HepG2 (cell line): ENCODE measurements around the gene BBS4.
"Not testable (repeated sequence)": the region's sequence is repeated elsewhere in the genome, so short reads cannot be mapped to it uniquely, and the experiment has no call there.

Source experiments
- CTCF ChIP-seq: sonication (generic); formaldehyde crosslinking; IDR thresholded peaks from 2 replicates; pipeline ENCODE4 v1.5.0; 2020; ENCODE audit warnings: mild to moderate bottlenecking, missing genetic modification reagents, moderate library complexity
- FIP1L1 ChIP-seq: fragments of 200-400 bp; formaldehyde crosslinking; IDR thresholded peaks from 2 replicates; pipeline ENCODE4 v1.6.1; 2018; ENCODE audit warnings: low read depth, mild to moderate bottlenecking, low read length, moderate library complexity, borderline replicate concordance; ENCODE audit not compliant: insufficient read depth
- HMG20A ChIP-seq: IDR thresholded peaks from 2 replicates; pipeline ENCODE4 v1.6.1; 2016; ENCODE audit warnings: borderline replicate concordance
- MTF1 ChIP-seq: sonication (generic); formaldehyde crosslinking; IDR thresholded peaks from 2 replicates; pipeline ENCODE4 v1.5.0; 2020; ENCODE audit warnings: missing genetic modification reagents
- MYNN ChIP-seq: sonication (generic); formaldehyde crosslinking; IDR thresholded peaks from 2 replicates; pipeline ENCODE4 v1.4.0; 2020; ENCODE audit warnings: mild to moderate bottlenecking, low read depth, missing genetic modification reagents
- NR2C2 ChIP-seq: sonication (generic); formaldehyde crosslinking; IDR thresholded peaks from 2 replicates; pipeline ENCODE4 v1.4.0; 2020; ENCODE audit warnings: missing genetic modification reagents, mild to moderate bottlenecking, moderate library complexity, borderline replicate concordance
- PBX3 ChIP-seq: sonication (generic); formaldehyde crosslinking; IDR thresholded peaks from 2 replicates; pipeline ENCODE4 v1.8.1; 2023; ENCODE audit warnings: missing genetic modification reagents, inconsistent platforms, borderline replicate concordance
- RXRB ChIP-seq: IDR thresholded peaks from 2 replicates; pipeline ENCODE4 v1.6.1; 2016; ENCODE audit warnings: borderline replicate concordance, missing genetic modification reagents, missing compliant biosample characterization
- SRY ChIP-seq: sonication (generic); formaldehyde crosslinking; IDR thresholded peaks from 2 replicates; pipeline ENCODE4 v1.8.0; 2022; ENCODE audit warnings: mild to moderate bottlenecking, missing genetic modification reagents
- TOE1 ChIP-seq: sonication (generic); formaldehyde crosslinking; IDR thresholded peaks from 2 replicates; pipeline ENCODE4 v1.4.0; 2020; ENCODE audit warnings: mild to moderate bottlenecking, missing genetic modification reagents
- ZNF292 ChIP-seq: sonication (generic); formaldehyde crosslinking; IDR thresholded peaks from 2 replicates; pipeline ENCODE4 v1.8.1; 2022; ENCODE audit warnings: mild to moderate bottlenecking, low read depth, missing genetic modification reagents, borderline replicate concordance
- ZNF468 ChIP-seq: sonication (generic); formaldehyde crosslinking; IDR thresholded peaks from 2 replicates; pipeline ENCODE4 v1.8.0; 2022; ENCODE audit warnings: mild to moderate bottlenecking, moderate library complexity, missing genetic modification reagents

- TF ChIP-seq CTCF; SRY (CRISPR knock-in tag); ZNF468 (CRISPR knock-in tag); FIP1L1; NR2C2 (CRISPR knock-in tag); HMG20A (CRISPR knock-in tag); TOE1 (CRISPR knock-in tag); MYNN (CRISPR knock-in tag); PBX3 (CRISPR knock-in tag); ZNF292; MTF1 (CRISPR knock-in tag); RXRB: not testable (repeated sequence)
Measured at GRCh38 chr15:72663931-72664330, 22.1 kb upstream of the BBS4 start.
